Stimulated activated CD4-positive, alpha-beta T cell treated with anti-CD3 and anti-CD28 coated beads, Interleukin-4, amount 100 ng/mL, for 48 hours (primary cell): Measurements from ENCODE around the gene PKDCC.

Source experiments
- DNase-seq, 2 donors: peaks; one replicate each; pipeline ENCODE4 v3.0.0-alpha.2; 2020; ENCODE audit warnings: low read depth in 2 of 2

PKDCC gene

DNA sequence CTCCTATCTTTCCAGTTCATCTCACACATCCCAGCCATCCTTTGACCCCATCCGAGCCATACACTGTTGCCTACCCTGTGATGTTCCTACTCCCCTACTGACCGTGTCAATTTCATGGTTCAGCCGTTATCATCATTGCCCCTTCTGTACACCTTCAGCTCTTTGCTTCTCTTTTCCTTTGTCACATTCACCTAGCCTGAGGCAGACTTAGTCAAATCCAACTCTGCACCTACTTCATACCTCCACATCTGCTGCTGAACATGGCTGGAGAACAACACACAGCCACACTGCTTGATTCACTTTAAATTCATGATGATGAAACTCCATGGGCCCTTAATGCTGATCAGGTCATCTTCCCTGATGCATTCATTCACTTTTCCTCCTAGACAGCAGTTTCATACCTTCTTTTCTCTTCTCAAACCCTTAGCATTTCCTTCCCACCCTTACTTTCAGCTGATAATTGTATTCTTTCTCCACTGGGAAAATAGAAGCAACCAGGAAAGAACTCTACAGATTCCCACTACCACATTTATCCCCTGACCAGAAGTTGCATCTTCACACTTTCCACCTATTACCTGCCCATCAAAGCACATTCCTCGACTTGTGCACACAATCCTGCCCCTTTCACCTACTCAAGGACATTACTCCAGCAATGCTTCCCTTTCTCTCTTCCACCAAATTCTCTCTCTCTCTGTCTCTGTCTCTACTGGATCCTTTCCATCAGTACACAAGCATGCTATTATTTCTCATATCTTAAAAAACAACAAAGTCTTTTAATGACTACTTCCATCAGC is 59.6 kb downstream of the PKDCC start:
- no peak for DNase-seq
